Ishikawa (cell line): Measurements from ENCODE around the gene CPA2.

Source experiments
- CEBPB ChIP-seq: IDR thresholded peaks from 2 replicates; pipeline ENCODE4 v1.6.1; 2012
- CREB1 ChIP-seq: IDR thresholded peaks from 2 replicates; pipeline ENCODE4 v1.6.1; 2012; ENCODE audit warnings: low read depth
- EP300 ChIP-seq: IDR thresholded peaks from 2 replicates; pipeline ENCODE4 v1.6.1; 2012; ENCODE audit warnings: borderline replicate concordance
- FOXM1 ChIP-seq: IDR thresholded peaks from 2 replicates; pipeline ENCODE4 v1.6.1; 2012; ENCODE audit warnings: low read depth, borderline replicate concordance
- RAD21 ChIP-seq: IDR thresholded peaks from 2 replicates; pipeline ENCODE4 v1.6.1; 2012; ENCODE audit warnings: low read depth
- REST ChIP-seq: IDR thresholded peaks from 2 replicates; pipeline ENCODE4 v1.6.1; 2012; ENCODE audit warnings: low read depth, mild to moderate bottlenecking
- TAF1 ChIP-seq: IDR thresholded peaks from 2 replicates; pipeline ENCODE4 v1.6.1; 2012; ENCODE audit warnings: low read depth, mild to moderate bottlenecking
- TCF12 ChIP-seq: IDR thresholded peaks from 2 replicates; pipeline ENCODE4 v1.6.1; 2012; ENCODE audit warnings: low read depth
- TEAD4 ChIP-seq: IDR thresholded peaks from 2 replicates; pipeline ENCODE4 v1.6.1; 2012
- USF1 ChIP-seq: IDR thresholded peaks from 2 replicates; pipeline ENCODE4 v1.6.1; 2012

GRCh38 chr7:130275826-130276297, 9.2 kb downstream of the CPA2 start:
- TF ChIP-seq EP300, result no peak
- TF ChIP-seq TEAD4, result peak; percentile 49; the same call in 1 of the 2 replicates
- TF ChIP-seq TAF1, result no peak
- no peak for TF ChIP-seq REST
- peak; percentile 3; the same call in 1 of the 2 replicates for TF ChIP-seq CEBPB
- no peak for TF ChIP-seq USF1
- no peak for TF ChIP-seq FOXM1
- no peak for TF ChIP-seq CREB1
- TF ChIP-seq TCF12, result no peak
- no peak for TF ChIP-seq RAD21
